ENCODE results near the gene CST4. TPM values are rescaled to one million over a fixed set of nuclear protein-coding genes. Genes with fewer than 3 reads are reported as not detected.

The CST4 gene
- total RNA-seq, 1 experiment from 2014 or later = not detected

- Histone ChIP-seq H3K36me3 (ENCODE audit: insufficient read depth, low read length) (no peaks in the 10 kb centered on the region), H3K4me1 (ENCODE audit: low read length) (no peaks in the 10 kb centered on the region), H3K27me3 (ENCODE audit: low read length) (no peaks in the 10 kb centered on the region)
These were observed 4.6 kb downstream of the CST4 start for GRCh38 chr20:23684261-23684660.

GRCh38 chr20:23683807-23684206 lies 5.0 kb downstream of the CST4 start:
- no peak for DNase-seq
- no peaks in the 10 kb centered on the region for H3K27me3 ChIP-seq (ENCODE audit: low read length)
- H2AFZ ChIP-seq (ENCODE audit: low read length) = no peak overlapping the region
- no peaks in the 10 kb centered on the region for H4K20me1 ChIP-seq (ENCODE audit: insufficient read depth, low read depth, low read length)
- H3K9me2 ChIP-seq (replicated peaks; ENCODE audit: insufficient read depth, low read length) = no peaks in the 10 kb centered on the region
- H3K36me3 ChIP-seq (ENCODE audit: insufficient read depth, low read length) = no peaks in the 10 kb centered on the region
- H3K27ac ChIP-seq (ENCODE audit: low read length) = no peak overlapping the region
- no peak overlapping the region for H3K4me3 ChIP-seq (ENCODE audit: low read length)
- H3K9ac ChIP-seq (ENCODE audit: low read length) = no peak overlapping the region
- no peaks in the 10 kb centered on the region for H3K9me3 ChIP-seq (ENCODE audit: low read length)
- H3K79me2 ChIP-seq (ENCODE audit: low read length) = no peaks in the 10 kb centered on the region
- no peak overlapping the region for H3K4me2 ChIP-seq (ENCODE audit: low read depth, low read length, poor library complexity, severe bottlenecking)
- no peaks in the 10 kb centered on the region for H3K4me1 ChIP-seq (ENCODE audit: low read length)

More at GRCh38 chr20:23684261-23684660, 4.6 kb downstream of the CST4 start:
- Histone ChIP-seq H3K9me2 (replicated peaks; ENCODE audit: insufficient read depth, low read length) (no peaks in the 10 kb centered on the region), H2AFZ (ENCODE audit: low read length) (no peak overlapping the region), H3K27ac (ENCODE audit: low read length) (no peak overlapping the region), H3K9ac (ENCODE audit: low read length) (no peak overlapping the region), H3K4me2 (ENCODE audit: low read depth, low read length, poor library complexity, severe bottlenecking) (no peak overlapping the region), H3K9me3 (ENCODE audit: low read length) (no peaks in the 10 kb centered on the region), H4K20me1 (ENCODE audit: insufficient read depth, low read depth, low read length) (no peaks in the 10 kb centered on the region), H3K4me3 (ENCODE audit: low read length) (no peak overlapping the region), H3K79me2 (ENCODE audit: low read length) (no peaks in the 10 kb centered on the region)
- no peak for DNase-seq

DNA sequence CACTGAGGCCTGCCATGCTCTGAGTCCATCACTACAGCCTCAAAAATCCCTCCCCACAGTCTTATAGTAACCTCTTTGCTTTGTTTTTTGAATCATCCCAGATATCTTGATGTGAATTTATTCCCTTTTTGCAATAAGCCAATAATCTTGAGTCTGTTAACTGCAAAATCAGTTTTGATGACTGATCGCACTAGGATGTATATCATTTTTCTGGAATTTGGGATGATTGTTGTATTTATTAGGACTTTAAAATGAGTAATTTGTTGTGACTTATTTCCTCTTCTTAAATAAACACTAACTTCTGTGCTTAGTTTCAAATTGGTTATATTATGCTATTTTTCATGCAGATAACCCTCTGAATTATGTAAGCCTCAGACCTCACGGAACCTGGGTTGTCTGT lies 5.6 kb downstream of the CST4 start:
- Histone ChIP-seq H3K4me2 (ENCODE audit: low read depth, low read length, poor library complexity, severe bottlenecking) (no peak overlapping the region), H4K20me1 (ENCODE audit: insufficient read depth, low read depth, low read length) (no peaks in the 10 kb centered on the region), H3K27me3 (ENCODE audit: low read length) (no peaks in the 10 kb centered on the region), H3K79me2 (ENCODE audit: low read length) (no peaks in the 10 kb centered on the region), H2AFZ (ENCODE audit: low read length) (no peak overlapping the region), H3K4me1 (ENCODE audit: low read length) (no peaks in the 10 kb centered on the region), H3K9ac (ENCODE audit: low read length) (no peak overlapping the region), H3K9me3 (ENCODE audit: low read length) (no peaks in the 10 kb centered on the region), H3K36me3 (ENCODE audit: insufficient read depth, low read length) (no peaks in the 10 kb centered on the region), H3K4me3 (ENCODE audit: low read length) (no peak overlapping the region), H3K27ac (ENCODE audit: low read length) (no peak overlapping the region), H3K9me2 (replicated peaks; ENCODE audit: insufficient read depth, low read length) (no peaks in the 10 kb centered on the region)
- DNase-seq = no peak

DNA sequence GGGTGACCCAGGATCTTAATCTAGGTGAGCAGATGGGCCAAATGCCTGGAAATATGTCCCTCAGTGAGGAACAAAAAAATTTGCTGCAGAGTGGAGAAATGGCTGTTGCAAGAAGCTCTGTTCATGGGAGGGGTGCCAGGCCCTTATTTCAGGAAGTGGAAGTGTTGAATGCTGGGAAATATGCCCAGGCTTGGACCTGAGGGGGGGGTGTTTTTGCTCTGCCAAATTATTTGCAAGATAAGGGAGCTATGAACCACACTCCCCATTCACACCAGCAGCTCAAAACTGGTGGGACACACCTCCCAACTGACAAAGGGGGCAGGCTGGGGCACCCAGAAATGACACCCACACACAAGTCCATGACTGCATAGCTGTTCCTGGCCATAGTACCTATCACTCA lies 8.7 kb downstream of the CST4 start:
- H3K9me3 ChIP-seq (ENCODE audit: low read length) = no peaks in the 10 kb centered on the region

DNA sequence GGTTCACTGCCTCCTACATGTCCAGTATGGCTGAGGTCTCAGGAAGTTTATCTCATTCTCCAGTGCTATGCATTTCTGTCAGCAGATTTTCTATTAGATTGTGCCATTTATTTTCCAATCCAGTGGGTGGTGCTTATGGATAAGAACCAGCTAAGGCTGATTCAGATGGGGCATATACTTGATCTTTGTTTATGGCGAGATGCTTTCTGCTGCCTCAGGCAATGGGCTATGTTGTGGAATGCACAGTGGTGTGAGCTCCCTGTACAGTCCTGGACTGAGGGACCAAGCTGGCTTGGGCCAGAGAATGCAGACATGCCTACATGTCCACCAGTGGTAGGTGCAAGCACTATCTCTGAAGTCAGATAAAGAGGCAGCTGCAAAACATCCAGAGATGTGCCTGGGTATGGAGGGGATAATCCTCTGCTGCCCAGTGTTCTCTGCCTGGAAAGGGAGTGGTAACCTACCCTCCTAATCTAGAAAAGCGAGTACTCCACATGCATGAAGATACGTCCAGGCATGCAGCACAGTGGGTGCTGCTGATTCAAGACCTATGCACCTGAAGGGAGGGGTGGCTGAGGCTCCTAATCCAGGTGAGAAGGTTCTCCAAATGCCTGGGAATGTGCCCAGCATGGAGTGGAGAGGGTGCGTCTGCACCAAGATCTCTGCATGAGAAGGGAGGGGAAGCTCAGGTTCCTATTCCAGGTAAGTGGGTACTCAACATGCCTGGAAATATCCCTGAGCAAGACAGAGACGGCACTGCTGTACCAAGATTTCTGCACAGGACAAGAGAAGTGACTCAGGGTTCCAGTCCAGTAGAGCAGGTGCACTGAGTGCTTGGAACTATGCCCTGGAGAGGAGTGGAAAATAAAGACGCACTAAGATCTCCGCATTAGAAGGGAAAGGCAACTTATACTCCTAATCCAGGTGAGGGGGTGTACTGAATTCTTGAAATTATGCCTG lies 9.4 kb downstream of the CST4 start:
- H3K9ac ChIP-seq (ENCODE audit: low read length) = no peak overlapping the region
- no peaks in the 10 kb centered on the region for H3K4me1 ChIP-seq (ENCODE audit: low read length)
- no peaks in the 10 kb centered on the region for H3K79me2 ChIP-seq (ENCODE audit: low read length)
- no peaks in the 10 kb centered on the region for H3K9me3 ChIP-seq (ENCODE audit: low read length)
- no peaks in the 10 kb centered on the region for H4K20me1 ChIP-seq (ENCODE audit: insufficient read depth, low read depth, low read length)
- no peak overlapping the region for H3K4me3 ChIP-seq (ENCODE audit: low read length)
- H2AFZ ChIP-seq (ENCODE audit: low read length) = no peak overlapping the region
- no peaks in the 10 kb centered on the region for H3K27me3 ChIP-seq (ENCODE audit: low read length)
- H3K4me2 ChIP-seq (ENCODE audit: low read depth, low read length, poor library complexity, severe bottlenecking) = no peak overlapping the region
- no peaks in the 10 kb centered on the region for H3K36me3 ChIP-seq (ENCODE audit: insufficient read depth, low read length)
- no peak overlapping the region for H3K27ac ChIP-seq (ENCODE audit: low read length)
- no peaks in the 10 kb centered on the region for H3K9me2 ChIP-seq (replicated peaks; ENCODE audit: insufficient read depth, low read length)
- no peak for DNase-seq

More for the DNA sequence above, 8.7 kb downstream of the CST4 start:
- DNase-seq = no peak
- Histone ChIP-seq H3K4me3 (ENCODE audit: low read length) (no peak overlapping the region), H3K4me1 (ENCODE audit: low read length) (no peaks in the 10 kb centered on the region), H3K79me2 (ENCODE audit: low read length) (no peaks in the 10 kb centered on the region), H3K9ac (ENCODE audit: low read length) (no peak overlapping the region), H3K9me2 (replicated peaks; ENCODE audit: insufficient read depth, low read length) (no peaks in the 10 kb centered on the region), H4K20me1 (ENCODE audit: insufficient read depth, low read depth, low read length) (no peaks in the 10 kb centered on the region), H3K4me2 (ENCODE audit: low read depth, low read length, poor library complexity, severe bottlenecking) (no peak overlapping the region), H2AFZ (ENCODE audit: low read length) (no peak overlapping the region), H3K27ac (ENCODE audit: low read length) (no peak overlapping the region), H3K27me3 (ENCODE audit: low read length) (no peaks in the 10 kb centered on the region), H3K36me3 (ENCODE audit: insufficient read depth, low read length) (no peaks in the 10 kb centered on the region)

DNA sequence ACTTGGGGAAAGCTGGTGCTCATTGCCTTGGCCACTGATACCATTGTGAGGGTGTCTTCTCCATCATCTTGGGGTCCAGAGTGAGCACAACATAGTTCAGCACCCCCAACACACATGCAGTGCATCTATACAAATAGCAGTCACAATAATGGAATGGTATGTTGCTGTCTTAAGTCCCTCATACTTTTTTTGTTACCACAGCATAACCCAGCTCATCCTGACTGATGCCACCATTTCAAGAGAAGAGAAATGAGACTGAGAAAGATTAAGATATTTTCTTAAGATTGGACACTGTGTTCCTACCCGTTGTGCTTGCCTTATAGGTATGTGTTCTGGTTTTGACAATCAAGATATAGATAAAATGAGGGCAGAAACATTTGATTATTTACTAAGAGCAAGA lies 15.6 kb downstream of the CST4 start:
- H3K79me2 ChIP-seq (ENCODE audit: low read length) = no peaks in the 10 kb centered on the region
- no peaks in the 10 kb centered on the region for H3K4me1 ChIP-seq (ENCODE audit: low read length)
- no peaks in the 10 kb centered on the region for H3K36me3 ChIP-seq (ENCODE audit: insufficient read depth, low read length)
- H3K4me2 ChIP-seq (ENCODE audit: low read depth, low read length, poor library complexity, severe bottlenecking) = no peak overlapping the region
- H3K27ac ChIP-seq (ENCODE audit: low read length) = no peak overlapping the region
- no peaks in the 10 kb centered on the region for H3K27me3 ChIP-seq (ENCODE audit: low read length)
- H4K20me1 ChIP-seq (ENCODE audit: insufficient read depth, low read depth, low read length) = no peaks in the 10 kb centered on the region
- DNase-seq = no peak
- H3K9me3 ChIP-seq (ENCODE audit: low read length) = no peaks in the 10 kb centered on the region
- H2AFZ ChIP-seq (ENCODE audit: low read length) = no peak overlapping the region
- H3K4me3 ChIP-seq (ENCODE audit: low read length) = no peak overlapping the region
- no peaks in the 10 kb centered on the region for H3K9me2 ChIP-seq (replicated peaks; ENCODE audit: insufficient read depth, low read length)
- H3K9ac ChIP-seq (ENCODE audit: low read length) = no peak overlapping the region

- H3K4me1 ChIP-seq (ENCODE audit: low read length) = no peaks in the 10 kb centered on the region
- no peak overlapping the region for H3K4me3 ChIP-seq (ENCODE audit: low read length)
- no peak overlapping the region for H3K4me2 ChIP-seq (ENCODE audit: low read depth, low read length, poor library complexity, severe bottlenecking)
- DNase-seq = no peak
- no peaks in the 10 kb centered on the region for H3K36me3 ChIP-seq (ENCODE audit: insufficient read depth, low read length)
- no peaks in the 10 kb centered on the region for H3K9me2 ChIP-seq (replicated peaks; ENCODE audit: insufficient read depth, low read length)
- no peaks in the 10 kb centered on the region for H3K79me2 ChIP-seq (ENCODE audit: low read length)
- no peak overlapping the region for H2AFZ ChIP-seq (ENCODE audit: low read length)
- no peaks in the 10 kb centered on the region for H4K20me1 ChIP-seq (ENCODE audit: insufficient read depth, low read depth, low read length)
- no peak overlapping the region for H3K9ac ChIP-seq (ENCODE audit: low read length)
- H3K9me3 ChIP-seq (ENCODE audit: low read length) = no peaks in the 10 kb centered on the region
- H3K27me3 ChIP-seq (ENCODE audit: low read length) = no peaks in the 10 kb centered on the region
- no peak overlapping the region for H3K27ac ChIP-seq (ENCODE audit: low read length)
These were observed 16.7 kb downstream of the CST4 start for GRCh38 chr20:23672158-23672557.

DNA sequence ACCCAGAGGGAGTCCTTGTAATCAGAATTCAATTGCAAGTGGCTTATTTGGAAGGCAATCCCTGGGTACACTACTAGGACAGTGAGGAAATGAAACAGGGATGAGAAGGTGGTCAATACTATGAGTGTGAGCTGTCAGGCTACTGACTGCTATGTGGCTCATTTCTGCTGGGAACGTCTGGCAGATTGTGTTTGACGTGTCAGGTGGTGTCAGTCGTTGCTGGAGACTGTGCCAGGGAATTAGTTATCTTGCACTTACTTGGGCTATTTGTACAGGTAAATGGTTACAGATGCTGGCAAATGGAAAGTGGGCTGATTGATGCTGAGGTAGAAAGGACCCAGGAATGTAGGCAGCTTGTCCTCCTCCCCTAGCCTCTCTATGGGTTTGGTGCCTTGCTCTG lies 17.4 kb downstream of the CST4 start:
- H3K27ac ChIP-seq (ENCODE audit: low read length) = no peak overlapping the region
- H3K4me3 ChIP-seq (ENCODE audit: low read length) = no peak overlapping the region
- no peak for DNase-seq
- no peaks in the 10 kb centered on the region for H4K20me1 ChIP-seq (ENCODE audit: insufficient read depth, low read depth, low read length)
- H3K4me1 ChIP-seq (ENCODE audit: low read length) = no peaks in the 10 kb centered on the region
- H2AFZ ChIP-seq (ENCODE audit: low read length) = no peak overlapping the region
- H3K9ac ChIP-seq (ENCODE audit: low read length) = no peak overlapping the region
- H3K79me2 ChIP-seq (ENCODE audit: low read length) = no peaks in the 10 kb centered on the region
- H3K4me2 ChIP-seq (ENCODE audit: low read depth, low read length, poor library complexity, severe bottlenecking) = no peak overlapping the region
- H3K36me3 ChIP-seq (ENCODE audit: insufficient read depth, low read length) = no peaks in the 10 kb centered on the region
- no peaks in the 10 kb centered on the region for H3K9me2 ChIP-seq (replicated peaks; ENCODE audit: insufficient read depth, low read length)
- no peaks in the 10 kb centered on the region for H3K9me3 ChIP-seq (ENCODE audit: low read length)
- H3K27me3 ChIP-seq (ENCODE audit: low read length) = no peaks in the 10 kb centered on the region

Data from Karpas-422 (cell line).